Hepatocyte (in vitro differentiated cells): Measurements from ENCODE around the gene PLCXD3. TPM values are rescaled to one million over a fixed set of nuclear protein-coding genes. Genes with fewer than 3 reads are reported as not detected.

Experiments used
- DNase-seq: peaks from one replicate; pipeline ENCODE4 v3.0.0-alpha.2; 2016; ENCODE audit warnings: low spot score
- H2AFZ ChIP-seq: fragments of 200-600 bp; sonication (generic); 2 replicates; pipeline ENCODE4 v1.6.0; 2016; ENCODE audit warnings: antibody characterized with exemption, mild to moderate bottlenecking
- H3K27ac ChIP-seq: fragments of 200-600 bp; sonication (generic); 2 replicates; pipeline ENCODE4 v1.5.1; 2016; ENCODE audit warnings: mild to moderate bottlenecking
- H3K27me3 ChIP-seq: fragments of 200-600 bp; sonication (generic); 2 replicates; pipeline ENCODE4 v1.6.1; 2016
- H3K36me3 ChIP-seq: fragments of 200-600 bp; sonication (generic); replicated peaks from 2 replicates; pipeline ENCODE4 v1.5.1; 2016; ENCODE audit warnings: low read depth; ENCODE audit not compliant: insufficient read depth
- H3K4me1 ChIP-seq: fragments of 200-600 bp; sonication (generic); 2 replicates; pipeline ENCODE4 v1.5.1; 2016; ENCODE audit warnings: mild to moderate bottlenecking, moderate library complexity; ENCODE audit not compliant: insufficient read depth
- H3K4me2 ChIP-seq: fragments of 200-600 bp; sonication (generic); 2 replicates; pipeline ENCODE4 v1.6.0; 2016
- H3K4me3 ChIP-seq: fragments of 200-600 bp; sonication (generic); 2 replicates; pipeline ENCODE4 v1.5.1; 2016; ENCODE audit warnings: mild to moderate bottlenecking
- H3K79me2 ChIP-seq: fragments of 200-600 bp; sonication (generic); 2 replicates; pipeline ENCODE4 v1.6.0; 2017; ENCODE audit warnings: mild to moderate bottlenecking
- H3K9me2 ChIP-seq: fragments of 200-600 bp; sonication (generic); replicated peaks from 2 replicates; pipeline ENCODE4 v1.6.0; 2017; ENCODE audit warnings: mild to moderate bottlenecking; ENCODE audit not compliant: insufficient read depth
- H3K9me3 ChIP-seq: fragments of 200-600 bp; sonication (generic); 2 replicates; pipeline ENCODE4 v1.5.1; 2016; ENCODE audit warnings: low read depth, mild to moderate bottlenecking
- H4K20me1 ChIP-seq: fragments of 200-600 bp; sonication (generic); 2 replicates; pipeline ENCODE4 v1.6.0; 2016; ENCODE audit warnings: mild to moderate bottlenecking; ENCODE audit not compliant: insufficient read depth, poor library complexity, severe bottlenecking
- CTCF ChIP-seq: fragments of 200-600 bp; sonication (generic); IDR thresholded peaks from 2 replicates; pipeline ENCODE4 v1.5.1; 2016; ENCODE audit warnings: antibody characterized with exemption, mild to moderate bottlenecking; ENCODE audit not compliant: poor library complexity
- EZH2 ChIP-seq: fragments of 200-600 bp; sonication (generic); IDR thresholded peaks from 2 replicates; pipeline ENCODE4 v1.6.1; 2016; ENCODE audit warnings: antibody characterized with exemption, mild to moderate bottlenecking, borderline replicate concordance
- EZH2phosphoT487 ChIP-seq: fragments of 200-600 bp; sonication (generic); IDR thresholded peaks from one replicate; pipeline ENCODE4 v1.6.1; 2018; ENCODE audit warnings: antibody characterized with exemption, mild to moderate bottlenecking, low read depth, moderate library complexity; ENCODE audit not compliant: unreplicated experiment, severe bottlenecking
- WGBS: methylation state at CpG from one replicate; pipeline ENCODE4 v1.1.6; 2016; ENCODE audit warnings: low lambda C conversion rate; ENCODE audit errors: missing lambda C conversion rate; 5-methylcytosine and 5-hydroxymethylcytosine counted together
- polyA plus RNA-seq: library from polyadenylated mRNA; unstranded; fragments of >200 nt; fragmentation: Nextera tagmentation; extraction: Ambion mirVana; gene quantifications from 2 replicates; pipeline ENCODE4 v1.2.1, GENCODE V29; 2016
- total RNA-seq: library from RNA; depleted of rRNA; stranded (reverse); fragments of >200 nt; gene quantifications from 2 replicates; pipeline ENCODE4 v1.2.3, GENCODE V29; 2014

Gene PLCXD3
- total and polyA plus RNA-seq, 2 experiments from 2014 or later = 0.47 to 2.2 TPM

- DNase-seq = no peak
- WGBS = 88% methylated on average over 3 of the region's 3 CpGs
- Histone ChIP-seq H3K4me1 (no peaks in the 10 kb centered on the region), H3K36me3 (no peaks in the 10 kb centered on the region), H3K79me2 (no peaks in the 10 kb centered on the region), H3K9me3 (no peaks in the 10 kb centered on the region), H2AFZ (no peak overlapping the region), H3K9me2 (no peaks in the 10 kb centered on the region), H3K27ac (no peak overlapping the region), H3K4me3 (no peak overlapping the region), H3K4me2 (no peak overlapping the region), H4K20me1 (no peaks in the 10 kb centered on the region), H3K27me3 (no peaks in the 10 kb centered on the region)
- TF ChIP-seq EZH2 (no peak), CTCF (no peak), EZH2phosphoT487 (no peak)
Observed at GRCh38 chr5:41465493-41466171, 44.8 kb downstream of the PLCXD3 start.

GRCh38 chr5:41459557-41459956 is 50.8 kb downstream of the PLCXD3 start:
- Histone ChIP-seq H3K36me3 (no peaks in the 10 kb centered on the region), H3K79me2 (no peaks in the 10 kb centered on the region), H3K27ac (no peak overlapping the region), H2AFZ (no peak overlapping the region), H3K4me3 (no peak overlapping the region), H3K9me2 (no peaks in the 10 kb centered on the region), H3K27me3 (no peaks in the 10 kb centered on the region), H3K9me3 (no peaks in the 10 kb centered on the region), H3K4me1 (no peaks in the 10 kb centered on the region), H4K20me1 (no peaks in the 10 kb centered on the region), H3K4me2 (no peak overlapping the region)
- TF ChIP-seq EZH2 = no peak
- no peak for TF ChIP-seq CTCF
- TF ChIP-seq EZH2phosphoT487 = no peak
- 92% methylated on average over 1 of the region's 1 CpG for WGBS
- no peak for DNase-seq

GRCh38 chr5:41457094-41457493 is 53.3 kb downstream of the PLCXD3 start:
- no peaks in the 10 kb centered on the region for H3K79me2 ChIP-seq
- H3K9me3 ChIP-seq = no peaks in the 10 kb centered on the region
- H3K4me3 ChIP-seq = no peak overlapping the region
- no peak overlapping the region for H3K27ac ChIP-seq
- DNase-seq = no peak
- no peaks in the 10 kb centered on the region for H3K36me3 ChIP-seq
- TF ChIP-seq EZH2 (no peak), CTCF (no peak), EZH2phosphoT487 (no peak)
- H3K9me2 ChIP-seq = no peaks in the 10 kb centered on the region
- no peaks in the 10 kb centered on the region for H3K4me1 ChIP-seq
- H3K27me3 ChIP-seq = no peaks in the 10 kb centered on the region
- H3K4me2 ChIP-seq = no peak overlapping the region
- 99% methylated on average over 2 of the region's 2 CpGs for WGBS
- H4K20me1 ChIP-seq = no peaks in the 10 kb centered on the region
- H2AFZ ChIP-seq = no peak overlapping the region
